PC-3 (cell line): ENCODE data around the gene PFN2. TPM values are rescaled to one million over a fixed set of nuclear protein-coding genes. Genes with fewer than 3 reads are reported as not detected.

ENCODE experiments used
- ATAC-seq: fragments of 200-7000 bp; cut with Tn5 transposase; 2 replicates; pipeline ENCODE4 v1.9.1; 2020; ENCODE audit warnings: mild to moderate bottlenecking, moderate library complexity
- BruUV-seq: library from RNA; stranded (reverse); fragments of 400-500 nt; replicated peaks from 2 replicates; lab custom pipeline; 2021; lab: Mats Ljungman, UMichigan
- CTCF ChIA-PET: fragments of 300-600 bp; sonication (Branson Sonifier 250); formaldehyde crosslinking; loops from one replicate; lab custom pipeline; 2022; ENCODE audit warnings: antibody characterized with exemption; lab: Charles Lee
- POLR2A ChIA-PET: fragments of 300-600 bp; sonication (Branson Sonifier 250); formaldehyde crosslinking; loops from one replicate; lab custom pipeline; 2022; ENCODE audit warnings: antibody characterized with exemption; ENCODE audit not compliant: unreplicated experiment; lab: Charles Lee
- DNase-seq: peaks from one replicate; pipeline ENCODE4 v3.0.0-alpha.2; 2015
- H2AFZ ChIP-seq: fragments of 300-600 bp; sonication (generic); 2 replicates; pipeline ENCODE4 v1.6.0; 2016; ENCODE audit warnings: antibody characterized with exemption, low read length
- H3F3A ChIP-seq: fragments of 300-600 bp; sonication (generic); one replicate; pipeline ENCODE4 v1.6.0; 2017; ENCODE audit warnings: antibody characterized with exemption, low read length, control low read depth, mild to moderate bottlenecking; ENCODE audit not compliant: unreplicated experiment
- H3K27ac ChIP-seq: fragments of 300-600 bp; sonication (generic); 2 replicates; pipeline ENCODE4 v1.5.1; 2016; ENCODE audit warnings: mild to moderate bottlenecking, low read length
- H3K27me3 ChIP-seq: fragments of 300-600 bp; sonication (generic); 2 replicates; pipeline ENCODE4 v1.6.1; 2016; ENCODE audit warnings: low read length, mixed read lengths
- H3K36me3 ChIP-seq: fragments of 300-600 bp; sonication (generic); 2 replicates; pipeline ENCODE4 v1.6.1; 2016; ENCODE audit warnings: low read depth, mixed run types, low read length, mixed read lengths
- H3K4me1 ChIP-seq: fragments of 300-600 bp; sonication (generic); 2 replicates; pipeline ENCODE4 v1.5.1; 2016; ENCODE audit warnings: low read length; ENCODE audit not compliant: insufficient read depth
- H3K4me2 ChIP-seq: fragments of 300-600 bp; sonication (generic); 2 replicates; pipeline ENCODE4 v1.6.0; 2016; ENCODE audit warnings: low read length
- H3K4me3 ChIP-seq: fragments of 300-600 bp; sonication (generic); 2 replicates; pipeline ENCODE4 v1.5.1; 2016; ENCODE audit warnings: mild to moderate bottlenecking, low read length, mixed read lengths
- H3K79me2 ChIP-seq: fragments of 300-600 bp; sonication (generic); 2 replicates; pipeline ENCODE4 v1.6.1; 2017; ENCODE audit warnings: low read length, mixed read lengths
- H3K9ac ChIP-seq: fragments of 300-600 bp; sonication (generic); 2 replicates; pipeline ENCODE4 v1.6.0; 2016; ENCODE audit warnings: mild to moderate bottlenecking, low read length
- H3K9me2 ChIP-seq: fragments of 300-600 bp; sonication (generic); replicated peaks from 2 replicates; pipeline ENCODE4 v1.6.1; 2016; ENCODE audit warnings: mixed run types, low read length, mixed read lengths
- H3K9me3 ChIP-seq: fragments of 300-600 bp; sonication (generic); 2 replicates; pipeline ENCODE4 v1.6.1; 2016; ENCODE audit warnings: low read length, mixed read lengths
- H4K20me1 ChIP-seq: fragments of 300-600 bp; sonication (generic); 2 replicates; pipeline ENCODE4 v1.6.1; 2016; ENCODE audit warnings: low read length, mixed read lengths
- CTCF ChIP-seq: fragments of 300-600 bp; sonication (generic); conservative IDR thresholded peaks from 2 replicates; pipeline ENCODE4 v1.5.1; 2017; ENCODE audit warnings: antibody characterized with exemption, low read depth, mild to moderate bottlenecking, low read length
- EZH2 ChIP-seq: fragments of 300-600 bp; sonication (generic); IDR thresholded peaks from one replicate; pipeline ENCODE4 v1.6.1; 2017; ENCODE audit warnings: antibody characterized with exemption, mild to moderate bottlenecking, low read length; ENCODE audit not compliant: unreplicated experiment
- EZH2phosphoT487 ChIP-seq: fragments of 300-600 bp; sonication (generic); IDR thresholded peaks from 2 replicates; pipeline ENCODE4 v1.6.1; 2018; ENCODE audit warnings: mild to moderate bottlenecking, antibody characterized with exemption, low read length, borderline replicate concordance
- intact Hi-C: fragments of 100-400 bp; cut with micrococcal nuclease; formaldehyde crosslinking; loops from 2 replicates; pipeline ENCODE4 v1.9.0; 2023
- total RNA-seq: library from RNA; depleted of rRNA; stranded (reverse); fragments of >200 nt; gene quantifications from 2 replicates; pipeline ENCODE4 v1.2.3, GENCODE V29; 2014

PFN2 gene
- total RNA-seq, 1 experiment from 2014 or later, result 213 TPM

- ATAC-seq (no peak), DNase-seq (no peak)
- H3K27ac ChIP-seq, result no peak overlapping the region
- H2AFZ ChIP-seq, result no peak overlapping the region
- H3K9me3 ChIP-seq, result no peaks in the 10 kb centered on the region
- TF ChIP-seq EZH2 (no peak), EZH2phosphoT487 (no peak), CTCF (no peak)
- no peaks in the 10 kb centered on the region for H3F3A ChIP-seq
- no peak overlapping the region for H3K4me2 ChIP-seq
- ChIA-PET CTCF (no interaction called here), POLR2A (no interaction called here)
- H3K9me2 ChIP-seq, result no peaks in the 10 kb centered on the region
- H3K27me3 ChIP-seq, result no peaks in the 10 kb centered on the region
- no peaks in the 10 kb centered on the region for H3K36me3 ChIP-seq
- H3K79me2 ChIP-seq, result no peaks in the 10 kb centered on the region
- intact Hi-C loops, result no loop called here
- no peaks in the 10 kb centered on the region for H4K20me1 ChIP-seq
- no TSS peak for BruUV-seq
- H3K4me3 ChIP-seq, result no peak overlapping the region
- no peaks in the 10 kb centered on the region for H3K4me1 ChIP-seq
- no peak overlapping the region for H3K9ac ChIP-seq
These were observed 44.1 kb upstream of the PFN2 start for GRCh38 chr3:150014782-150015181.

GRCh38 chr3:150013801-150014200 is 43.1 kb upstream of the PFN2 start:
- Histone ChIP-seq H3K9ac (no peak overlapping the region), H3K9me2 (no peaks in the 10 kb centered on the region), H3K27me3 (no peaks in the 10 kb centered on the region), H3K9me3 (no peaks in the 10 kb centered on the region), H3K4me2 (no peak overlapping the region), H3K27ac (no peak overlapping the region), H3K36me3 (no peaks in the 10 kb centered on the region), H3K4me1 (no peaks in the 10 kb centered on the region), H2AFZ (no peak overlapping the region), H3F3A (no peaks in the 10 kb centered on the region), H4K20me1 (no peaks in the 10 kb centered on the region), H3K4me3 (no peak overlapping the region), H3K79me2 (no peaks in the 10 kb centered on the region)
- intact Hi-C loops, result no loop called here
- CTCF ChIA-PET, result no interaction called here
- DNase-seq, result no peak
- no TSS peak for BruUV-seq
- no peak for ATAC-seq
- TF ChIP-seq EZH2 (no peak), CTCF (no peak), EZH2phosphoT487 (no peak)
- POLR2A ChIA-PET, result no interaction called here

GRCh38 chr3:150006794-150007193 is 36.1 kb upstream of the PFN2 start:
- BruUV-seq, result no TSS peak
- no peak for ATAC-seq

More at GRCh38 chr3:150006794-150007193, 36.1 kb upstream of the PFN2 start:
- Histone ChIP-seq H2AFZ (no peak overlapping the region), H3F3A (no peaks in the 10 kb centered on the region), H3K27ac (no peak overlapping the region), H3K4me2 (no peak overlapping the region), H3K79me2 (no peaks in the 10 kb centered on the region), H3K9me2 (no peaks in the 10 kb centered on the region), H3K9me3 (no peaks in the 10 kb centered on the region), H3K9ac (no peak overlapping the region), H3K27me3 (no peaks in the 10 kb centered on the region), H3K4me3 (no peak overlapping the region), H3K4me1 (peaks cover 11% of the 10 kb centered on the region), H4K20me1 (no peaks in the 10 kb centered on the region), H3K36me3 (no peaks in the 10 kb centered on the region)
- intact Hi-C loops, result no loop called here
- peak; percentile 9 for DNase-seq
- TF ChIP-seq CTCF (no peak), EZH2 (no peak), EZH2phosphoT487 (no peak)
- ChIA-PET CTCF (no interaction called here), POLR2A (no interaction called here)
